HL-60/S4 treated with phorbol 12-myristate 13-acetate at 8.2 ng/mL for 4 days and 3 days (cell line): ENCODE measurements around the gene FAM181A.

ENCODE experiments used
- in situ Hi-C: fragments of 300-500 bp; cut with MboI; formaldehyde crosslinking; loops from 2 replicates; pipeline ENCODE4 v1.15.0; 2022; ENCODE audit warnings: low sequenced_read_pairs

The FAM181A gene

GRCh38 chr14:93946541-93947090 is 19.5 kb downstream of the FAM181A start:
- in situ Hi-C loops = no loop called here

DNA sequence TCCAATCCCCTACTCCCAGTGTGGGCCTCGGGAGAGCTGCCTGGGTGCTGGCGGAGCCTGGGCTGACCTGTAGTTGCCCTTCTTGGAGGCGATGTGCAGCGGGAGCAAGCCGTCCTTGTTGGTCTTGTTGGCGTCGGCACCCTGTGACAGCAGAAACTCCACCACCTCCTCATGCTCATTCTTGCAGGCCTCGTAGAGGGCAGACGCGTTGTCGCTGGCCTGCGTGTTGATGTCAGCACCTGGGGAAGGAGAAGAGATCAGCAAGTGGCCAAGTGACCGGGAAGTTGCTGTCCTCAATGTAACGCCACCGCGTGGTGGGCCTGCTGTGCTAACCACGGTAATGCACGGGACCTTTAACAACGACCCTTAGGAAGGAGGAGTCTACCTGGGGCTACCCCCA is 20.1 kb downstream of the FAM181A start:
- in situ Hi-C loops = no loop called here

- in situ Hi-C loops = no loop called here
These were observed 22.4 kb downstream of the FAM181A start for GRCh38 chr14:93949511-93950075.

DNA sequence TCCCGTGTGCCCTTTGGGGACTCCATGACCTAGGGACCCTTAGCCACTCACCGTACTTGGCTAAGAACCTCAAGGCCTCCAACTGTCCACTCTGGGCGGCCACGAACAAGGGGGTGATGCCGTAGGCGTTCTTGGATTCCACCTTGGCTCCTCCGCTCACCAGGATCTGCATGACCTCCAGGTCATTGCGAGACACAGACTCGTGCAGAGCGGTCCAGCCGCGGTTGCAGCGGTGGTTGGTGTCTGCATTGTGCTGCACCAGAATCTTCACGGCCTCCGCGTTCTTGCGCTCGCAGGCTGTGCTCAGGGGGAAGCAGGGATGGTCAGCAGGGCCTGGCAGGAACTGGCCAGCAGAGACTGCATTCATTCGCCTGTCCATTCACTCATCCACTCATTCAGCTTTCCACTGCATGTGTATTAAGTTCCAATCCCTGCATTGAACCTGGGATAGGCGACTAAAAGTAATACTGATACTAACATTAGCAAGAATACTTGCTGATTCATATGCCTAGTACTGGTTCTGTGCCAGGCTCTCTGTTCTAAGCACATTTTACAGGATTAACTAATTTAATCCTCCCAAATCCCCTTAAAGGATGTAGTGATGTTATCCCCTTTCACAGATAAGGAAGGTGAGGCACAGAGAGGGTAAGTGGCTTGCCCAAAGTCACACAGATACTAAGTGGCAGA is 23.9 kb downstream of the FAM181A start:
- in situ Hi-C loops = no loop called here

- in situ Hi-C loops = no loop called here
These were observed 24.7 kb downstream of the FAM181A start for GRCh38 chr14:93951635-93952540.

GRCh38 chr14:93952829-93953228 is 25.7 kb downstream of the FAM181A start:
- in situ Hi-C loops = no loop called here

- in situ Hi-C loops = no loop called here
These were observed 26.1 kb downstream of the FAM181A start for GRCh38 chr14:93953263-93953662.

- in situ Hi-C loops = no loop called here
These were observed 26.8 kb downstream of the FAM181A start for GRCh38 chr14:93953739-93954515.

GRCh38 chr14:93954516-93954830 is 27.3 kb downstream of the FAM181A start:
- in situ Hi-C loops = no loop called here

- in situ Hi-C loops = no loop called here
These were observed 28.0 kb downstream of the FAM181A start for GRCh38 chr14:93954900-93955849.

DNA sequence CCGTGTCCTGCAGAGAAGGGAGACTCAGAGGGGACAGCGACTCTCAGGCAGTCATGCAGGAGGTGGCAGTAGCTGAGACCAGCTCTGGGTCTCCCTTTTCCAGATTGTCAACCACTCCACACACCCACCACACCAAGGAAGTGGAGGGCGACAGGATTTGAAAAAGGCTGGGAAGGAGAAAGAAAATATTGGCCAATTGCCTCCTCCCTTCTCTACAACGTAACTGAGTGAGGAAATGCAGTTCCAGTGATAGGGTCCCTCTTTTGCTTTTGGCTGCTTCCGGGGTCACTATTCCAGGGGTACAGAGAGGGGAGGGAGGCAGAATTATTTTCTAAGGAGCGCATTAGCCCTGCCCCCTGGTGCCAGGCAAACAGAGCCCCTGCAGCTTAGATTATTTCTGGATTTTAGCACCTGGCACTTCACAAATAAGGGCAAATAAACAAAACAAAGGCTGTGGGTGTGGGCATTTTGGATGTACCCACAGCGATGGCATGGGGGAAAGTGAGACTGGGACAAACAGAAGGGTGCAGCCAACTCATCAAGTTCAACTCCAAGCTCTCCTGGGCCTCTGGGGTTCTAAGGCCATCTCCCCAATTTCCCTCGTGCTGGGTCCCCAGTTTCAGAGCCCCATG is 28.8 kb downstream of the FAM181A start:
- in situ Hi-C loops = no loop called here

DNA sequence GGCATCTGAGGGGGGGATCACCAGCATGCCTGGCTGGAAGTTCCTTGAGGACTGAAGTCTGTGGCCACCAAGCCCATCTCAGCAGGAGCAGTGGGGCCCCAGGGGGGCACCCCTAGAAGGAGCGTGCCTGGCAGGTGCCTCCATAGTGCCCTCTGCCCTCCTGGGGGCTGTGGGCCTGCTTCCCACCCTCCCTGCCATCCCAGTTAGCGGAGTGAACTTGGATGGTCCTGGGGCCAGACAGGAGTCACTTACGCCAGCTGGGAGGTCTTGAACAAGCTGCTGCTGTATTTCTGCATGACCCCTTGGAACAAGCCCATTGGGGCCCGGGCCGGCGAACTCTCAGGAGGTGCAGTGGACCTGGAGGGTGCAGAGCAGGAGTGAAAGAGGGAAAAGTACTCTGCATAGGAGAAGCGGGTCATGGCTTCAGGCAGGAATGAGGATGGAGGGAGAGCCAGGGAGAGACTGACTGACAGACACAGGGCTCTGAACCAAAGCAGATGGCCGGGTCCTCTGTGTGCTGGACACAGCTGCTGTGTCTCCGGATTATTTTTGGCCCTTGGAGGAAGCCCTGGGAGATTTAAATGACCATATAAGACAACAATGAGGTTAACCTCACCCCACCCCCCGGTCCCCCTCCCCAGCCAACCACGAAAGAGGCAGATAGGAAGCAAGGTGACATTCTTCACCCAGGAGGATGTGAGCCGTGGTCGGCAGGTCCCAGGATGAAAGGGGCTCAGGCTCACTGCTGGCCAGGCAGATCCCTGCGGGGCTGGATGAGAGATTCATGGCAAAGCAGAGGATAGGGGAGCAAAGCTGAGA is 29.6 kb downstream of the FAM181A start:
- in situ Hi-C loops = no loop called here

- in situ Hi-C loops = no loop called here
These were observed 30.2 kb downstream of the FAM181A start for GRCh38 chr14:93957333-93957710.

DNA sequence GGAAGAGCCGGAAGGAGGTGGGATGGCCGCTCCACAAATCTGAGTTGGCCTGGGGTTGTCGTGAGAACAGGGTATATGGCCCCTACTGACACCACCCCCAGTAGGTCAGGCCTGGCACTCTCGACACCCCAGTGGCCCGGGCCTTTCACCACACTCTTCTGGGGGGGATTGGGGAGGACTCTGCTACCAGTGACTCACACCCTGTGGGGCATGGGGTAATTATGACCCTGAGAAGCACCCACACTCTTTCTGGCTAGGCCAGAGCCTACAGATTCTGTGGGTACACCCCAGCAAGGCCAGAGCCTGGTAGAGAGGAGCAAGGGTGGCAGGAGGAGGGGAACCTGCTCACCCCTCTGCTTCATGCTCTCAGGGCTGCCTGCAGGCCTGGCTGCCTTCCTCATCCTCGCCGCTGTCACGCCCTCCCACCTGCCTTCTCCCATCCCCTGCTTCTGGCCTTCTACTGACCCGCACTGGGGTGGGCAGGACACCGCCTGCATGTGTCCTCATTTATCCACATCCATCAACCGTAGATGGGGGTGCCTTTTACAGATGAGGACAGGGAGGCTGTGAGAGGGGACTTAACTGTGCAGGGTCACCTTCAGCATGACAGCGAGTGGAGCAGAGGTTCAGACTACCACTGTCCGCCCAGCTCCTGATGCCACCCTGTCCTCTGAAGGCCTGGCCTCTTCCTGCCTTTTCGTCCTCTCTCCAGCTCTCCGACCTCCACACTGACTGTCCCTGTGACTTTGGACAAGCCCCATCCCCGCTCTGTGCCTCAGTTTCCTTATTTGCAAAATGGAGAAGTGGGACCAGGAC is 30.8 kb downstream of the FAM181A start:
- in situ Hi-C loops = no loop called here

DNA sequence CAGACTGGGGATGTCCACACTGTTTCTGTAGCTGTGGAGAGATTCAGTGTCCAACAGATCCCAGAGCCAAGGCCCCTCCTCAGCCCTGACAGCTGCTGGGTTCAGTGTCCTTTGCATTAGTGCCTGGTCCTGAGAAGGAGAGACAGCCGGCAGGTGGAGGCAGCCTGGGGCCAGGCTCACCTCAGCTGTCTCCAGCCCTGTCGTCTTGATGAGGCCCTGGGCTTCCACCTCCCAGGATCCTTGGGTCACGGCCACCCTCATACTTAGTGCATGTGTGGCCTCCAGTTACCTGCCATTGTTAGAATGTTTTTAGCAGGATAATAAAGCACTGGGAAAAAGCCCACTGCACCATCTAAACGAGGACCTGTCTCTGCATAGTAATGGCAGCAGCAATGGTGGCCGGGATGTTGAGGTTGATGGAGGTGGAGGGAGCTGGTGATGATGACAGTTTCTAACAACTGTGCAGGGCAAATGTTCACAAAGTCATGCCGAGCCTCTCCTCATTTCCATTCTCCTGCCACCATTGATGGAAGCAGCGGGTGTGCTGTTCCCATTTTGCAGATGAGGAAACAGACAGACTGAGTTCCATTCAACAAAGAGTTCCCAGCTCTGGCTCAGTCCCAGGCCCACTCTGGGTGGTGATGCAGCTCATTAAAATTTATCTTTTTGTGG is 31.6 kb downstream of the FAM181A start:
- in situ Hi-C loops = no loop called here

- in situ Hi-C loops = no loop called here
These were observed 32.3 kb downstream of the FAM181A start for GRCh38 chr14:93959239-93960107.
